Glomerular endothelial cell (primary cell): ENCODE data around the gene TSTD1. TPM values are rescaled to one million over a fixed set of nuclear protein-coding genes. Genes with fewer than 3 reads are reported as not detected.
A peak's percentile ranks its signal among the peaks of the same experiment; 100 is the strongest.
"Not testable (repeated sequence)": the region's sequence is repeated elsewhere in the genome, so short reads cannot be mapped to it uniquely, and the experiment has no call there.

Experiments
- DNase-seq: peaks from one replicate; pipeline ENCODE4 v3.0.0-alpha.2; 2011; ENCODE audit warnings: low read depth, low spot score; ENCODE audit errors: extremely low read depth
- total RNA-seq: library from RNA; depleted of rRNA; stranded (reverse); fragments of >200 nt; gene quantifications from 2 replicates; pipeline ENCODE4 v1.2.3, GENCODE V29; 2015

Gene TSTD1
- total RNA-seq, 1 donor from 2014 or later = 0.82 TPM

- no peak for DNase-seq
Measured at GRCh38 chr1:161012420-161012819, 26.3 kb downstream of the TSTD1 start.

GRCh38 chr1:161009602-161010211 is 29.1 kb downstream of the TSTD1 start:
- no peak for DNase-seq

- no peak for DNase-seq
Measured at GRCh38 chr1:161008869-161009510, 29.8 kb downstream of the TSTD1 start.

GRCh38 chr1:161007369-161007768 is 31.4 kb downstream of the TSTD1 start:
- no peak for DNase-seq

GRCh38 chr1:161006563-161006962 is 32.2 kb downstream of the TSTD1 start:
- no peak for DNase-seq

- DNase-seq = no peak
Measured at GRCh38 chr1:161001525-161001924, 37.2 kb downstream of the TSTD1 start.

GRCh38 chr1:161000736-161001480 is 37.9 kb downstream of the TSTD1 start:
- no peak for DNase-seq

- no peak for DNase-seq
Measured at GRCh38 chr1:160999376-160999775, 39.4 kb downstream of the TSTD1 start.

GRCh38 chr1:160997323-160998038 is 41.3 kb downstream of the TSTD1 start:
- DNase-seq = peak; percentile 68

- DNase-seq = peak; percentile 66
Measured at GRCh38 chr1:160996178-160996577, 42.6 kb downstream of the TSTD1 start.

- no peak for DNase-seq
Measured at GRCh38 chr1:160993544-160994193, 45.1 kb downstream of the TSTD1 start.

GRCh38 chr1:160992036-160992435 is 46.7 kb downstream of the TSTD1 start:
- not testable (repeated sequence) for DNase-seq

Other genes with a start within 250 kb of the TSTD1 start
- gene LY9, start 242.8 kb downstream of the TSTD1 start, total RNA-seq = not detected in 2 replicates
- not detected in 2 replicates for gene CD244, start 176.1 kb downstream of the TSTD1 start, total RNA-seq
- not detected in 2 replicates for gene ITLN1, start 153.8 kb downstream of the TSTD1 start, total RNA-seq
- not detected in 2 replicates for gene ITLN2, start 84.2 kb downstream of the TSTD1 start, total RNA-seq
- 133 and 134 TPM in 2 replicates for gene F11R, start 17.8 kb downstream of the TSTD1 start, total RNA-seq
- 56.8 and 68.4 TPM in 2 replicates for gene USF1, start 7.0 kb upstream of the TSTD1 start, total RNA-seq
- gene ARHGAP30, start 30.9 kb upstream of the TSTD1 start, total RNA-seq = not detected in 2 replicates
- gene NECTIN4, start 50.6 kb upstream of the TSTD1 start, total RNA-seq = 0.76 TPM in 1 of 2 replicates, not detected in the other
- 5.3 and 7.2 TPM in 2 replicates for gene KLHDC9, start 59.4 kb upstream of the TSTD1 start, total RNA-seq
- gene PFDN2, start 79.1 kb upstream of the TSTD1 start, total RNA-seq = 63.0 and 78.2 TPM in 2 replicates
- gene NIT1, start 79.1 kb upstream of the TSTD1 start, total RNA-seq = 16.4 and 22.6 TPM in 2 replicates
- 35.5 and 43.8 TPM in 2 replicates for gene DEDD, start 93.7 kb upstream of the TSTD1 start, total RNA-seq
- gene UFC1, start 115.0 kb upstream of the TSTD1 start, total RNA-seq = 58.5 and 107 TPM in 2 replicates
- gene USP21, start 120.5 kb upstream of the TSTD1 start, total RNA-seq = 9.8 and 13.1 TPM in 2 replicates
- 17.2 and 23.5 TPM in 2 replicates for gene PPOX, start 127.5 kb upstream of the TSTD1 start, total RNA-seq
- 38.4 and 43.5 TPM in 2 replicates for gene B4GALT3, start 138.5 kb upstream of the TSTD1 start, total RNA-seq
- gene ADAMTS4, start 160.1 kb upstream of the TSTD1 start, total RNA-seq = 16.6 and 23.8 TPM in 2 replicates
- 113 and 141 TPM in 2 replicates for gene NDUFS2, start 163.4 kb upstream of the TSTD1 start, total RNA-seq
- 1.7 TPM in 1 of 2 replicates, not detected in the other for gene FCER1G, start 176.3 kb upstream of the TSTD1 start, total RNA-seq
- gene APOA2, start 184.7 kb upstream of the TSTD1 start, total RNA-seq = not detected in 2 replicates
- 9.7 and 15.0 TPM in 2 replicates for gene TOMM40L, start 187.1 kb upstream of the TSTD1 start, total RNA-seq
- not detected in 2 replicates for gene NR1I3, start 199.2 kb upstream of the TSTD1 start, total RNA-seq
- gene PCP4L1, start 219.8 kb upstream of the TSTD1 start, total RNA-seq = not detected in 2 replicates